Gastrocnemius medialis (tissue), 4 donors: ENCODE results near the gene CUL1.

ENCODE experiments used
- POLR2A ChIP-seq, 2 donors: fragments of 450-650 bp; IDR thresholded peaks; one replicate each; pipeline ENCODE4 v1.6.1; 2017; ENCODE audit warnings: antibody characterized with exemption in 2 of 2, mild to moderate bottlenecking in 2 of 2, moderate library complexity in 2 of 2
- TF ChIP-seq, protein P1 (sequence below), 5 experiments: fragments of 450-650 bp in 3 of 5; fragments of 200-600 bp in 2 of 5; sonication (generic) in 2 of 5; IDR thresholded peaks in 4 of 5; conservative IDR thresholded peaks in 1 of 5; 1 replicate in 4 of 5; 2 replicates in 1 of 5; pipeline ENCODE4 v1.5.1; 2016 to 2019; ENCODE audit warnings: antibody characterized with exemption in 5 of 5, mild to moderate bottlenecking in 3 of 5, moderate library complexity in 3 of 5

GRCh38 chr7:148802101-148802493 lies 103.4 kb downstream of the CUL1 start:
- TF ChIP-seq, protein P1, sequence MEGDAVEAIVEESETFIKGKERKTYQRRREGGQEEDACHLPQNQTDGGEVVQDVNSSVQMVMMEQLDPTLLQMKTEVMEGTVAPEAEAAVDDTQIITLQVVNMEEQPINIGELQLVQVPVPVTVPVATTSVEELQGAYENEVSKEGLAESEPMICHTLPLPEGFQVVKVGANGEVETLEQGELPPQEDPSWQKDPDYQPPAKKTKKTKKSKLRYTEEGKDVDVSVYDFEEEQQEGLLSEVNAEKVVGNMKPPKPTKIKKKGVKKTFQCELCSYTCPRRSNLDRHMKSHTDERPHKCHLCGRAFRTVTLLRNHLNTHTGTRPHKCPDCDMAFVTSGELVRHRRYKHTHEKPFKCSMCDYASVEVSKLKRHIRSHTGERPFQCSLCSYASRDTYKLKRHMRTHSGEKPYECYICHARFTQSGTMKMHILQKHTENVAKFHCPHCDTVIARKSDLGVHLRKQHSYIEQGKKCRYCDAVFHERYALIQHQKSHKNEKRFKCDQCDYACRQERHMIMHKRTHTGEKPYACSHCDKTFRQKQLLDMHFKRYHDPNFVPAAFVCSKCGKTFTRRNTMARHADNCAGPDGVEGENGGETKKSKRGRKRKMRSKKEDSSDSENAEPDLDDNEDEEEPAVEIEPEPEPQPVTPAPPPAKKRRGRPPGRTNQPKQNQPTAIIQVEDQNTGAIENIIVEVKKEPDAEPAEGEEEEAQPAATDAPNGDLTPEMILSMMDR (IDR thresholded peaks at IDR 0.05 in 4 of 5, conservative IDR thresholded peaks at IDR 0.05 in 1 of 5): no peak
- no peak for TF ChIP-seq POLR2A (IDR thresholded peaks at IDR 0.05)
